GM04504 (cell line): ENCODE measurements around the gene STRADB.
"Not testable (repeated sequence)": the region's sequence is repeated elsewhere in the genome, so short reads cannot be mapped to it uniquely, and the experiment has no call there.

Source experiments
- DNase-seq: peaks from one replicate; pipeline ENCODE4 v3.0.0-alpha.2; 2012; ENCODE audit warnings: low read depth

Gene STRADB

GRCh38 chr2:201451292-201452057 is at the start of gene STRADB, which contains the start of gene TRAK2:
TSS of gene STRADB (plus strand) at chr2:201451740. CDS start at chr2:201454841, 3,101 bp downstream.
TSS of gene TRAK2 (minus strand) at chr2:201451458. CDS start at chr2:201420507, 30,951 bp downstream.
- DNase-seq, result peak; percentile 89

DNA sequence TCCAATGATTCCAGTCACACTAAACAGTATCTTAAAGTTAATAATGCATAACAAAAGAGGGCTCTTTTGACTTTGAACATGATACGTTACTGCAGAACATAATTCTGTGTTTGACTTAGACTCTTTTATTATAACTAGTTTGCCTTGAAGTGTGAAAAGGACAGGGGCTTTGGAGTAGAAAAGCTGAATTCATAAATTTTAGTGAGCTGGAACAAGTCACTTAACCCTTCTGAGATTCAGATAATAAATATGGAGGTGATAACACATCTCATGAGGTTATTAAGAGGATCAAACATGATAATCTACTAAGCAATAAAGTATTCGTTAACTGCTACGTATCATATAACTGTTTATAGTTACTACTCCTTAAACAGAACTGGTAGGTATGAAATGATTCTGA is 49.7 kb upstream of the STRADB start:
- no peak for DNase-seq

GRCh38 chr2:201402651-201403562 is 48.6 kb upstream of the STRADB start:
- no peak for DNase-seq

GRCh38 chr2:201403880-201404279 is 47.7 kb upstream of the STRADB start:
- no peak for DNase-seq

DNA sequence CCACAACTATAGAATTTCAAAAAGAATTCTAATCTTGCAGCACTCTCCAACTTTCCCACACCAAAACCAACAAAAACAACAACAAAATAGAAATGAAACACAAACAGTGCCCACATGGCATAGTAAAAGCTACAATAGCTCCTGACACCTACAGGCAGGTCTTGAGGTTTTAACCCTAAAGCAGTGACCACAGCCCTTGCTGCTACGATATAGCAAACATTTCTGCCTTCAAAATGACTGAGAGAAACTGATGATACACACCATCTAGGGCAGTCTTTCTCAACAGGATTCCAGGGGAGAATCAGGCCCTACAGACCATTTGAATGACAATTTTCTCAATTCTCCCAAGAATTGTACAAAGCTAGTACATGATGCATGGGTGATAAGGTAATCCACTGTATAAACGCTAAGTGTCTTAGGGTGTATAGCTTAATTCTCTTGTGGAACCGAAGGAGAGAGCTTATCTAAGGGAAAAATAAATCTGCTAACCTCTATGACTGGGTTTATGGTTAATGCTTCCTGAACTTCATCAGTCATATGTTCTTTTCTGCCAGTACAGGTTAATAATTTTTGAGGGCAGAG is 46.8 kb upstream of the STRADB start:
- no peak for DNase-seq

DNA sequence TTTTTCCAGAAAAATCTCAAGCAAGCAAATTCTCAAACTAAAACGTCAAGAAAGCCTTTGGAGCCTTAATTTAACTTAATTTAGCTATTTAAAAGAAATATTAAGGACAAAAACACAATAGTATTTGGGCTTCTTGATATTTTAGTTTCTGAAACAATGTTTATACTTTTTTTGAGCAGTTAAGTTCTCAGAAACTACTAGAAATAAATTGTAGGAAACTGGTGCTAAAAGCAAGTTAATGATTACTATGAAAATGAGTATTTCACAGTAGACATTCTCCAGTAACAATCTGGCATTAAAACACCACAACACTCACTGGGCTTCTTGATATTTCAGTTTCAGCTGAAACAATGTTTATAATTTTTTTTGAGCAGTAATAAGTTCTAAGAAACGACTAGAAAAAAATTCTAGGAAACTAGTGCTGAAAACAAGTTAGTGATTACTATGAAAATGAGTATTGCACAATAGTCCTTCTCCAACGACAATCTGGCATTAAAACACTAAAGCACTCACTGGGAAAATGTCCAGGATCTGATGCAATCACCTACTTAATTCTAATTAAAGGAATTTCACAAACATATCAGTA is 45.4 kb upstream of the STRADB start:
- DNase-seq, result peak; percentile 76

DNA sequence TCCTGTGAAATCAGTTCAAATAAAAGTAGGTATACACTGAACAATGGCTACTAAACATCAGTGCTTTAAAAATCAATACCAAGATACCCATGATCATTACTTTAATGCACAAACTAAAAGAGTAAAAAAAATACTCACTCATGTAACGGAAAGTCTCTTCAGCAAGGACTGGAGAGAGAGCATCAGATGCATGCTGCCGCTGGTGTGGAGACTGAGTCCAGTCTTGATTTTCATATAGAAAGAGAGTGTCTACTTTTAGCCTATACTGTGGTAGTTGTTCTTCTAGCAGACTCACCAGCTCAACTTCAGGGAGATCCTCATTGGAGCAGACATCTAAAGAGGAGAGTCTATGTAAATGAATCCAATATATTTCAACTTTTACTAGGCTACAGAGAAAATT is 44.3 kb upstream of the STRADB start:
- DNase-seq, result no peak

DNA sequence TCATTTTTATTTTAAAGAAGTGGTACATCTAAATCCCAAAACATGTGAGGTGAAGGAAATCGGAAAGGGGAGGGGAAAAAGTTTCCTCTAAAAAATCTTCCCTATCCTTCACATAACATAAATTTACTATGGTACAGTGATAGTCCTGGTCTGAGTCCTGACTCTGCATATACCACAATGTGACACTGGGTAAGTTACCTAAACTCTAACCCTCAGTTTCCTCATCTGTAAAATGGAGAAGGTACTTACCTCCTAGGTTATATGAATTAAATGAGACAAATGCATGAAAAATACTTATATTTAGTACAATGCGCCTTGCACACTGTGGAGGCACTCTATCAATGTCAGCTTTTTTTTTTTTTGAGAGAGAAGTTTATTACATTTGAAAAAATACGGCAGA is 42.6 kb upstream of the STRADB start:
- no peak for DNase-seq

DNA sequence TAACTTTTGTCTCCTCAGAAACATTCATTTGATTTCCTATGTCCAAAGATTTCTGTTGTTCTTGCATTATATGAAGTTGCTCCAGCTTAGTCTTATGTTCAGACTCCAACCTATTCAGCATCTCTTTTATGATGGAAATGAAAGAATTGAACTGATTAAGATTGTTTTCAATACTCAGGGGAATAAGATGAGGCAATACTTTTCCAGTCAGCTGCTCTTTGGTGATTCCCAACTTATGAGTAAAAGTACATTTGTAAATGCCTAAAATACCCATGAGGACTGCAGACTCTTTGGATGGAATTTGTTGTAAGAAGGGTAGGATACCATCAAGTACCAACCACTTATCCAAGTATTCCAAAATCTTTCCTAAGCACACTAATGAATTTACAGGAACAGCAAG is 40.1 kb upstream of the STRADB start:
- DNase-seq, result no peak

GRCh38 chr2:201413143-201413542 is 38.4 kb upstream of the STRADB start:
- DNase-seq, result no peak

GRCh38 chr2:201413552-201413951 is 38.0 kb upstream of the STRADB start:
- no peak for DNase-seq

DNA sequence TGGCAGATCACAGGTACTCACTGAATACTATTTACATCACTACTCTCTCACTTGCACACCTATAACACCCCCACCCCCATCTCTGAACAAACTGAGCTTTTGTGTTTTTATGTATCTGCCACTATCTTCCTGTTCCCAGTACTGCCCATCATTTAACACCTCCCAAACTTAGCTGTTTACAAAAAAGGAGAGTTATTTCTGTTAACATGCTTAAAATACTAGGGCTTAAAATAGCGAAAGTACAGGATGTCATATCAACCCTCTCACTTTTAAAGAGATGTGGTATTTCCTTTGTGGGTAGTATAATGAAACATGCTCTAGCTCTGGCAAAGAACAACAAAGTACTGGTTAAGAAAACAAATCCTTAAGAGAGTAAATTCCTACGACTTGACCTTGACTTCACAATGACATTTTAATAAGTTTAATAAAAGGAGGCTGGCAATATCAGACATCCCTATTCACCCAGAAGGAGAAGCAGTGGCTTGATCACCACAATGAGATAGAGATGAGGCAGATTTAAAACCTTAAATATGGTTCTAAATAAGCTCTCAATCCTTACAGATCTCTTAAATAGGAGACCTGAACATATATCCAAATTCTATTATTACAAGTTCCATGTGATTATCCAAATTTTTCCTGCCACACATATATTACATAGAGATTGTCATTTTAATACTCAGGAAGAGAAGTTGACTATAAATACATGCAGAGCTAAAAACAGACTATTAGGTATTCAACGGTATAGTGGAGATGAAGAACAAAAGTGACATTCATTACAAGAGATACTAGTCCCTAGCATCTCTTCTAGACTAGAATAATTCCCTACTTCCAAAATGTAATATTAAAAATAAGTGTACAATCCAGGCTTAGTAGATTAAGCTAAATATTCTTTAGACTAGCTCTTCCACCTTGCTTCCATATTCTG is 37.2 kb upstream of the STRADB start:
- DNase-seq, result no peak

DNA sequence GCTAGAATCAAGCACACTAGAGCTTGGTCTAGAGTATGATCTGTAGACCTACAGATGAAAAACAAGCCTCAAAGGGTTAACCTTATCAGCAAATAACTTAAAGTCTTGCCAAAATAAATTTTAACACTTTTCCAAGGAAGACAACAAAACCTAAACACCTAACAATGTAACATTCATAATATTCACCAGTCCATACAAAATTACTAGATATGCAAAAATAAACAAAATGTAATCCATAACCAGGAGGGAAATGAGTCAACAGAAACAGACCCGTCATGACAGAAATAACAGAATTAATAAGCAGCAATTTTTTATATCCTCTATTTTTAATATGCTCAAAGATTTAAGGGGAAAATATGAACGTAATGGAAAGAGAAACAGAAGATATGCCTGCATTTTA is 36.4 kb upstream of the STRADB start:
- no peak for DNase-seq

DNA sequence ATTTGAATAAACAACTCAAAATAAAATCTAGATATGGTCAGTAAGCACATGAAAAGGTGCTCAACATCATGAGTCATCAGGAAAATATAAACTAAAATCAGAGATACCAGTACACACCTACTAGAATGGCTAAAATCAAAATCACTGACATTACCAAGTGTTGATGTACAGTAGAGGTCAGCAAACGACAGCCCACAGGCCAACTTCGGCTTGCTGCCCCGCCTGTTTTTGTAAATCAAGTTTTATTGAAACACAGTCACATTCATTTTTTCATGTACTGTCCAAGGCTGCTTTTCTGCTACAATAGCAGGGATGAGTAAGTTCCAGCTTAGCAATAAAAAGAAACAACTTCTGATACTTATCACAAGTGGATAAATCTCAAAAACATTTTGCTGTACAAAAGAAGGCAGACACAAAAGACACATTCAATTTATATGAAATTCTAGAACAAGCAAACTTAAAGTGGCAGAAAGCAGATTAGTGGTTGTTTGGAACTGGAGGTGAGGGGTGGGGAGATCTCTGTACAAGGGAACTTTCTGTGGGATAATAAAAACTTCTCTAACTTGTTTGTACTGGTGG is 32.4 kb upstream of the STRADB start:
- DNase-seq, result peak; percentile 28

DNA sequence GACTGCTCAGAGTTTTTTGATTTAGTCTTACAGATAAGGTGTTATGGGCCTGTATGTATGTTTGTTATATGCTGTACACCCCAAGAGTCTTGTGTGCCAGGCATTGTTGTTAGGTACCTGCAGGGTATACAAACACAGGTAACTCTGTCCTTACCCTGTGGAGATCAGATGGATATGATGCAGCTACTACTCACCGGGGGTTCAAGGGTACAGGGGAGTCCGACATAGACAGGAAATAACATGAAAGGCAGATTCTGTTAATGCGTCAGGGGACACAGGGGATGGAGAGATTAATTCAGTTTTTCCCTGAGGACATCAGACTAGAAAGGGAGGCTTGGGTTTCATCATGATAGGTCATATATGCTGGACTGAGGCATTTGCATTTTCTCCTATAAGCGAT is 31.6 kb upstream of the STRADB start:
- DNase-seq, result no peak

GRCh38 chr2:201420442-201421113 is 31.0 kb upstream of the STRADB start:
- no peak for DNase-seq

DNA sequence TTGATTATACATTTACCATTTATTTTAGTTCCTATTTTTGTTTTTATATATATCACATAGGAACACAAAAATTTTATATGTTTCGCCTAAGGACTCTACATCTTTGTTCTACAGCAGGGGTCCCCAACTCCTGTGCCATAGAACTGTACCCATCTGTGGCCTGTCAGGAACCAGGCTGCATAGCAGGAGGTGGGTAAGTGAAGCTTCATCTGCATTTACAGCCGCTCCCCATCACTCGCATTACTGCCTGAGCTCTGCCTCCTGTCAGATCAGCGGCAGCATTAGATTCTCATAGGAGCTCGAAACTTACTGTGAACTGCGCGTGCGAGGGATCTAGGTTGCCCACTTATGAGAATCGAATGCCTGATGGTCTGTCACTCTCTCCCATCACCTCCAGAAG is 25.6 kb upstream of the STRADB start:
- DNase-seq, result no peak

DNA sequence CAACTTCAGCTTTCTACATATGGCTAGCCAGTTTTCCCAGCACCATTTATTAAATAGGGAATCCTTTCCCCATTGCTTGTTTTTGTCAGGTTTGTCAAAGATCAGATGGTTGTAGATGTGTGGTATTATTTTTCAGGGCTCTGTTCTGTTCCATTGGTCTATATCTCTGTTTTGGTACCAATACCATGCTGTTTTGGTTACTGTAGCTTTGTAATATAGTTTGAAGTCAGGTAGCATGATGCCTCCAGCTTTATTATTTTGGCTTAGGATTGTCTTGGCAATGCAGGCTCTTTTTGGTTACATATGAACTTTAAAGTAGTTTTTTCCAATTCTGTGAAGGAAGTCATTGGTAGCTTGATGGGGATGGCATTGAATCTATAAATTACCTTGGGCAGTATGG is 23.2 kb upstream of the STRADB start:
- not testable (repeated sequence) for DNase-seq

- not testable (repeated sequence) for DNase-seq
Measured at GRCh38 chr2:201429835-201430234, 21.7 kb upstream of the STRADB start.

DNA sequence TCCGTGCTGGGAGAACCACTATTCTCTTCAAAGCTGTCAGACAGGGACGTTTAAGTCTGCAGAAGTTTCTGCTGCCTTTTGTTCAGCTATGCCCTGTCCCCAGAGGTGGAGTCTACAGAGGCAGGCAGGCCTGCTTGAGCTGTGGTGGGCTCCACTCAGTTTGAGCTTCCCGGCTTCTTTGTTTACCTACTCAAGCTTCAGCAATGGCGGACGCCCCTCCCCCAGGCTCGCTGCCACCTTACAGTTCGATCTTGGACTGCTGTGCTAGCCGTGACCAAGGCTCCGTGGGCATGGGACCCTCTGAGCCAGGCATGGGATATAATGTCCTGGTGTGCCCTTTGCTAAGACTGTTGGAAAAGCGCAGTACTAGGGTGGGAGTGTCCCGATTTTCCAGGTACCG is 21.2 kb upstream of the STRADB start:
- not testable (repeated sequence) for DNase-seq
